Upper lobe of right lung (tissue), 1 donor: ENCODE results near the gene CDIP1. TPM values are rescaled to one million over a fixed set of nuclear protein-coding genes. Genes with fewer than 3 reads are reported as not detected.

ENCODE experiments used
- ATAC-seq: fragments of 200-7000 bp; cut with Tn5 transposase; one replicate; pipeline ENCODE4 v1.9.1; 2020; ENCODE audit warnings: mild to moderate bottlenecking, moderate library complexity
- DNase-seq: peaks from one replicate; pipeline ENCODE4 v3.0.0-alpha.2; 2020
- H3K27ac ChIP-seq: fragments of 200-600 bp; one replicate; pipeline ENCODE4 v1.8.0; 2022
- H3K27me3 ChIP-seq: fragments of 200-600 bp; one replicate; pipeline ENCODE4 v1.8.0; 2022; ENCODE audit warnings: mild to moderate bottlenecking
- H3K36me3 ChIP-seq: fragments of 200-600 bp; one replicate; pipeline ENCODE4 v1.8.0; 2022
- H3K4me1 ChIP-seq: fragments of 200-600 bp; one replicate; pipeline ENCODE4 v1.8.0; 2022
- H3K4me3 ChIP-seq: fragments of 200-600 bp; one replicate; pipeline ENCODE4 v1.8.0; 2022; ENCODE audit warnings: mild to moderate bottlenecking
- H3K9me3 ChIP-seq: fragments of 200-600 bp; one replicate; pipeline ENCODE4 v1.8.0; 2022
- intact Hi-C: fragments of 100-400 bp; cut with DNase I; formaldehyde crosslinking; loops from one replicate; pipeline ENCODE4 v1.11.0; 2022
- total RNA-seq: library from RNA; stranded (reverse); fragmentation: NEBNext Ultra II Directional; extraction: Animal tissue kit (Norgen Biotek cat#: 25700); gene quantifications from one replicate; pipeline ENCODE4 v1.2.1, GENCODE V29; 2021
- TF ChIP-seq, protein P1 (sequence below): fragments of 200-600 bp; IDR thresholded peaks from one replicate; pipeline ENCODE4 v1.8.0; 2022; ENCODE audit warnings: antibody characterized with exemption
- donor health status: DM: no; HTN: yes; CAD: no; lungs with severe emphysema.

The CDIP1 gene
- total RNA-seq, 1 donor from 2014 or later = 23.8 TPM

- no peak overlapping the region for H3K27ac ChIP-seq
- DNase-seq (no peak), ATAC-seq (peak; percentile 63)
- no peak overlapping the region for H3K4me3 ChIP-seq
- intact Hi-C loops = no loop called here
- TF ChIP-seq, protein P1, sequence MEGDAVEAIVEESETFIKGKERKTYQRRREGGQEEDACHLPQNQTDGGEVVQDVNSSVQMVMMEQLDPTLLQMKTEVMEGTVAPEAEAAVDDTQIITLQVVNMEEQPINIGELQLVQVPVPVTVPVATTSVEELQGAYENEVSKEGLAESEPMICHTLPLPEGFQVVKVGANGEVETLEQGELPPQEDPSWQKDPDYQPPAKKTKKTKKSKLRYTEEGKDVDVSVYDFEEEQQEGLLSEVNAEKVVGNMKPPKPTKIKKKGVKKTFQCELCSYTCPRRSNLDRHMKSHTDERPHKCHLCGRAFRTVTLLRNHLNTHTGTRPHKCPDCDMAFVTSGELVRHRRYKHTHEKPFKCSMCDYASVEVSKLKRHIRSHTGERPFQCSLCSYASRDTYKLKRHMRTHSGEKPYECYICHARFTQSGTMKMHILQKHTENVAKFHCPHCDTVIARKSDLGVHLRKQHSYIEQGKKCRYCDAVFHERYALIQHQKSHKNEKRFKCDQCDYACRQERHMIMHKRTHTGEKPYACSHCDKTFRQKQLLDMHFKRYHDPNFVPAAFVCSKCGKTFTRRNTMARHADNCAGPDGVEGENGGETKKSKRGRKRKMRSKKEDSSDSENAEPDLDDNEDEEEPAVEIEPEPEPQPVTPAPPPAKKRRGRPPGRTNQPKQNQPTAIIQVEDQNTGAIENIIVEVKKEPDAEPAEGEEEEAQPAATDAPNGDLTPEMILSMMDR = no peak
- H3K4me1 ChIP-seq = no peaks in the 10 kb centered on the region
- H3K27me3 ChIP-seq = no peaks in the 10 kb centered on the region
- H3K36me3 ChIP-seq = peaks cover 51% of the 10 kb centered on the region
- H3K9me3 ChIP-seq = no peaks in the 10 kb centered on the region
Observed at GRCh38 chr16:4465977-4466779, 72.4 kb downstream of the CDIP1 start.

DNA sequence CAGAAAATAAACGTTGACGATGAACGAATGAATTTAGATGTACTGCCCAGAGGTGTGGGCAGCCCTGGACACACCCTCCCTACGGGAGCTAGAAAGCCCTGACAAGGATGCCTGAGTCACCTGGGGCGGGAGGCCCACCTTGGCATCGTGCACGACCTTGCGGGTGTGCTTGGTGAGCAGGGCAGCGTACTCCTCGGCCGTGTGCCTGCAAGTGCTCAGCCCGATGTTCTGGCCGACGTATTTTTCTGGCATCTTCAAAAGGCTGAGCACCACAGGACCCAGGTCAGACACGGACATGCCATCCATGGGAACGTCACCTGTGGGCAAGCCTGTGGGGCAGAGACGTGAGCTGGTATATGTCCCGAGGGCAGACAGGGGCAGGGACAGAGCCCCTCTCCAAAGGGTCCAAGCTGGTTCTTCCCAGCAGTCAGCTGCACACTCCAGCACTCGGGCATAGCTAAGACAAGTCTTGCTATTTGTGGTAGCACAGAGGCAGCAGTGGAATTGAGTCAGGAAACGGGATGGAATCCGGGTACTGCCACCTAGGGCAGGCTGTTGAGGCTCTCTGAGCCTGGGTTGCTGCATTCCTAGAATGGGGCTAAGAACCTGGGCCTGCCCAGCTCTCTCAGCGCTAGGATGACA, 74.9 kb downstream of the CDIP1 start:
- no peaks in the 10 kb centered on the region for H3K27me3 ChIP-seq
- no peaks in the 10 kb centered on the region for H3K9me3 ChIP-seq
- ATAC-seq (no peak), DNase-seq (no peak)
- intact Hi-C loops = no loop called here
- H3K4me3 ChIP-seq = no peak overlapping the region
- peaks cover 9% of the 10 kb centered on the region for H3K4me1 ChIP-seq
- H3K36me3 ChIP-seq = peaks cover 39% of the 10 kb centered on the region
- TF ChIP-seq, protein P1 = no peak
- H3K27ac ChIP-seq = no peak overlapping the region

DNA sequence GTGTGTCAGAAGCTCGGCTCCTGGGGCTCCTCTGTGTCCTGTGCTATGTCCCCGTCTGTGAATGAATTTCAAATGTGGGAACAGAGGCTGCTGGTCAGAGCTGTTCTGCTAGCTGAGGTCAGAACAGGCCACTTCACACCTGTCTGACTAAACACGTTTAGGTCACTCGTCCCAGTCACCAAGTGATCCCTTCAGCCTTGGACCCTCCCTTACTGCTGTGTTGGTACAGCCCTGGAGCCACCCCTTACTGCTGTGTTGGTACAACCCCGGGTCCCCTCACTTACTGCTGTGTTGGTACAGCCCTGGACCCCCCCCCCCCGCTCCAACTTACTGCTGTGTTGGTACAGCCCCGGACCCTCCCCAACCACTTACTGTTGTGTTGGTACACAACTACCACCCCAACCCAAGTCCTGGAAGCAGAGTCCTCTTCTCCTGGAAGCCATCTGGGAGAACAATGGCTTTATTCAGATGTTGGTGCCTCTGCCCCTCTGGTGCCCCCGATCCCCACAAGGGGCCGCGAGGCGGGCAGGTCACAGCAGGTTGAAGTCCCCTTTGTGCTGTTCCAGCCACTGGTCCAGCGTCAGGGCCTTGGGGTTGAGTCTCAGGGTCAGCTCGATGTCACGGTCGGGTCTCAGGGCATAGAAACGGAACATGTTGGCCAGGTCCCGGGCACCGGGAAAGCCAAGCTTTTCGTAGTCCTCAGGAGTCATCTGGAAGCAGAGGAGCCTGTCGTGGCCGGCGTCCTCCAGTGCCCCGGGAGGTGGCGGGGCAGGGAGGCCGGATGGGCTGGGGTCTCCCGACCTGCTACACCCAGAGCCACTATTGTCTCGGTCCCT, 77.1 kb downstream of the CDIP1 start:
- Histone ChIP-seq H3K36me3 (peaks cover 50% of the 10 kb centered on the region), H3K4me3 (no peak overlapping the region), H3K27ac (no peak overlapping the region), H3K27me3 (no peaks in the 10 kb centered on the region), H3K4me1 (peaks cover 9% of the 10 kb centered on the region), H3K9me3 (no peaks in the 10 kb centered on the region)
- DNase-seq (no peak), ATAC-seq (no peak)
- TF ChIP-seq, protein P1 = no peak
- intact Hi-C loops = no loop called here

DNA sequence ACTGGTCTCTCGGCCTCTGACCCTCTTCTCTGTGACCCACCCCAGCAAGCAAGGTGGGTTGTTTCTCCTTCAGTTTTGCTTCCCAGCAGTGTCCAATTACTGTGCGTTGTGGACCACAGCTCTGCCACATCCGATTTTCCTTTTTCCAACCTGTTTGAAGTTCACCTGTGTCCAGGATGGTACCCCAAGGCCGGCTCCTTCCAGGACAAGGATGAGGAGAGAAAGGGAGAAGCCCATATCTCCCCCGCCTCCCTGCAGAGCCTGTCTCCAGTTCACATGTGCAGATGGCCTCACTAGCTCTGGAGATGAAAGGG, 77.7 kb downstream of the CDIP1 start:
- Histone ChIP-seq H3K9me3 (no peaks in the 10 kb centered on the region), H3K4me3 (no peak overlapping the region), H3K27me3 (no peaks in the 10 kb centered on the region), H3K27ac (no peak overlapping the region), H3K36me3 (peaks cover 50% of the 10 kb centered on the region), H3K4me1 (peaks cover 9% of the 10 kb centered on the region)
- DNase-seq = no peak
- TF ChIP-seq, protein P1 = no peak
- ATAC-seq = no peak
- intact Hi-C loops = no loop called here

Other genes with a start within 250 kb of the CDIP1 start
- gene GLIS2, start 222.7 kb downstream of the CDIP1 start, total RNA-seq = 34.1 TPM
- gene PAM16, start 187.5 kb downstream of the CDIP1 start, total RNA-seq = 41.2 TPM
- gene VASN, start 166.9 kb downstream of the CDIP1 start, total RNA-seq = 20.3 TPM
- gene CORO7, start 122.2 kb downstream of the CDIP1 start, total RNA-seq = 52.4 TPM
- 36.1 TPM for gene DNAJA3, start 112.9 kb downstream of the CDIP1 start, total RNA-seq
- gene NMRAL1, start 64.1 kb downstream of the CDIP1 start, total RNA-seq = 39.0 TPM
- gene HMOX2, start 62.4 kb downstream of the CDIP1 start, total RNA-seq = 53.0 TPM
- gene C16orf96, start 17.6 kb upstream of the CDIP1 start, total RNA-seq = 0.32 TPM
- gene UBALD1, start 76.1 kb upstream of the CDIP1 start, total RNA-seq = 35.5 TPM
- 81.3 TPM for gene MGRN1, start 86.1 kb upstream of the CDIP1 start, total RNA-seq
- 24.0 TPM for gene NUDT16L1, start 154.8 kb upstream of the CDIP1 start, total RNA-seq
- 20.6 TPM for gene ANKS3, start 195.5 kb upstream of the CDIP1 start, total RNA-seq
- gene DNAAF8, start 195.8 kb upstream of the CDIP1 start, total RNA-seq = 0.58 TPM
- 15.7 TPM for gene ZNF500, start 228.4 kb upstream of the CDIP1 start, total RNA-seq
- not detected for gene SEPTIN12, start 249.6 kb upstream of the CDIP1 start, total RNA-seq